GM21447 (cell line): ENCODE data around the gene SETD6.

Source experiments
- ATAC-seq: cut with Tn5 transposase; IDR thresholded peaks from one replicate; pipeline ENCODE4 v1.9.1; 2021; ENCODE audit not compliant: unreplicated experiment

Gene SETD6

GRCh38 chr16:58507195-58507962, 7.9 kb upstream of the SETD6 start:
- ATAC-seq: no peak

GRCh38 chr16:58507963-58508670, 7.2 kb upstream of the SETD6 start:
- no peak for ATAC-seq

- no peak for ATAC-seq
These were observed 6.6 kb upstream of the SETD6 start for GRCh38 chr16:58508671-58509251.

GRCh38 chr16:58509256-58510096, 5.8 kb upstream of the SETD6 start:
- ATAC-seq: no peak

GRCh38 chr16:58510097-58510775, 5.1 kb upstream of the SETD6 start:
- no peak for ATAC-seq

GRCh38 chr16:58510776-58511628, 4.3 kb upstream of the SETD6 start:
- no peak for ATAC-seq

- peak; percentile 37 for ATAC-seq
These were observed 3.1 kb upstream of the SETD6 start for GRCh38 chr16:58511933-58512815.

- ATAC-seq: no peak
These were observed 1.4 kb upstream of the SETD6 start for GRCh38 chr16:58513874-58514273.

GRCh38 chr16:58515871-58516767, 802 bp downstream of the SETD6 start:
- ATAC-seq: peak; percentile 38

- no peak for ATAC-seq
These were observed 1.4 kb downstream of the SETD6 start for GRCh38 chr16:58516768-58517107.

- ATAC-seq: peak; percentile 37
These were observed 3.0 kb downstream of the SETD6 start for GRCh38 chr16:58518083-58518979.

- ATAC-seq: no peak
These were observed 3.7 kb downstream of the SETD6 start for GRCh38 chr16:58518980-58519368.

- ATAC-seq: no peak
These were observed 4.4 kb downstream of the SETD6 start for GRCh38 chr16:58519707-58520106.

- ATAC-seq: no peak
These were observed 14.9 kb downstream of the SETD6 start for GRCh38 chr16:58530179-58530578.

- ATAC-seq: no peak
These were observed 17.1 kb downstream of the SETD6 start for GRCh38 chr16:58532414-58532813.

- ATAC-seq: no peak
These were observed 18.6 kb downstream of the SETD6 start for GRCh38 chr16:58533751-58534470.
